HUDEP-2 (cell line): ENCODE data around the gene TAC3.
A peak's percentile ranks its signal among the peaks of the same experiment; 100 is the strongest.
"Not testable (repeated sequence)": the region's sequence is repeated elsewhere in the genome, so short reads cannot be mapped to it uniquely, and the experiment has no call there.

Experiments
- DNase-seq, 76 experiments: peaks; one replicate each; lab custom pipeline; 2025; ENCODE audit not compliant: unreplicated experiment in 76 of 76; lab: John Stamatoyannopoulos, UW

The TAC3 gene

DNA sequence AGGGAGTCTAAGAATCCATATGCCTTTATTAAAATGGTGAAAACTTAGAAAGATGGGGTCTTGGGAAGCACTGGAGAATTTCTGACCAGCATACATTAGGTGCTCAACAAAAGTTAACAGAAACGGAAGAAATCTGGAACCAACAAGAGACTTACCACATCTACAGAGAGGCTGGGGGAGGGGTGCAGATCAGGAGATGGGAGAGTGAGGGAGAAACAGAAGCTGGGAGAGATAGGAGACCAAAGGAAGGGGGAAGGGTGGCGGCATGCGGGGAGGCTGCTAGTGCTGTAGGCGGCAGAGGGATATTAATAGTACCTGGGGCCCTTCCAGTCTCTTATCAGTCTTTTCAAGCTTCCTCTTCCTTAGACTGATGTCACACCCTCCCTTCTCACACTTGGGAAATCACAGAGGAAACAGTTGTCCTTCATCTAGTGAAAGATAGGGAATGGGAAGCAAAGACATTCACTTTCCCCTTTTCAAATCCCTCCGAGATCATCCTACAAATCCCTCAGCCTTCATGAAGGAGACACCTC, 28.1 kb downstream of the TAC3 start:
- peak in 60 of 76 experiments; percentile 2 to 74 (median 43) for DNase-seq

DNA sequence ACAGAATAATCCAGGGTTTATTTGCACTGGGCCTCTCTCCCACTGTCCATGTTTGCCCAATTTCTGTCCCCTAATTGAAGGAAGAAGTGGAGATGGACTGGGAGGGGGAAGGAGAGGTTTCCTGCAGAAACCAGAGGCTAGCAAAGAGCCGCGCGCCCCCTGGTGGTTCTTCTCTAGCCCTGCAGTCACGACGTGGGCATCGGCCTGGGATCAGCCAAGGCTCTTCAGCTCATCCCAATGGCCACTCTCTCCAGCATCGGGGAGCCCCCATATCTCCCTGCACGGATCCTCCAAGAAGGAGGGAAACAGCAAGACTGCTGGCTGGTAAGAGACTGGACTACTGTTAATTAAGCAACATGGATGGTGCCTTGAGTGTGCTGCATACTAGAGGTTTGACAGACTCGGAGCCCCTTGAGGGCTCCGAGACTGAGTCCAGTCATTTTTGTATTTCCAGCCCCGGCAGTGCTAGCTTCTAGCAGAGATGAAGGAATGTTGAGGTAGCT, 28.7 kb downstream of the TAC3 start:
- DNase-seq, result peak in 63 of 76 experiments; percentile 3 to 79 (median 53)

DNA sequence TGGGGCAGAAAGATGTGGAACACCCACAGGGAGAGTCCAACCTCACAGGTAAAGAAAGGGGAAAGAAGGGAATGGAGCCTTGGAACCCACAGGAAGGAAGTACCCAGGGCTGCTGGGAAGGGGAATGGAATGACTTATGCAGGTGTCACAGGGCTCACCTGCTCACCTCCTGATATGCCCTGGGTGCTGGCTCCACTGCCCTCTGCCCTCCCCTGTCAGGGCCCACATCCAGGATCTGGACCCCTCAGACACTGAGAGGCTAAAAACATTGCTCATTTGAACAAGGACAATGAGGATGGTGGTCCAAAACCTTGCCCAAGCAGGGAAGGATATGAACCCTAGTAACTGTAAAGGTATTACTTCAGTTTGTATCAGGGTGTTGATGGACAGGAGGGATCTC, 29.3 kb downstream of the TAC3 start:
- no peak for DNase-seq

DNA sequence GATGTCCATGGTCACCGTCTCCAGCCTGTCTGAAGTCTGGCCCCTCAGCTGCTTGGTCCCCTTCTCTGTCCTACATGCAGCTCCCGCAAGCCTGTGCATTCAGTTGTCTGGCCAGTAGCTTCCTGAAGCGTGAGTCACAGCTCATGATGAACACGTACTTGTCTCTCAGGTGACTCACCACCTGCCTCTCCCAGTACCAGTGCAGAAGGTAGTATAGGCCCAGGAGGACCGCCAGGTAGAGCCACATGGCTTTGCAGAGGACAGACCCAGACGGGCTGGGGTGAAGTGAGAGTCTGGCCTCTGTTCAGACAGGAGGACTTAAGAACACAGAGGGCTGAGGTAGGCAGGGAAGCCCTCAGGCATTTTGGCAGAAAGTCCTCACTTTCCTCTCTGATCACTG, 30.6 kb downstream of the TAC3 start:
- DNase-seq, result not testable (repeated sequence)

DNA sequence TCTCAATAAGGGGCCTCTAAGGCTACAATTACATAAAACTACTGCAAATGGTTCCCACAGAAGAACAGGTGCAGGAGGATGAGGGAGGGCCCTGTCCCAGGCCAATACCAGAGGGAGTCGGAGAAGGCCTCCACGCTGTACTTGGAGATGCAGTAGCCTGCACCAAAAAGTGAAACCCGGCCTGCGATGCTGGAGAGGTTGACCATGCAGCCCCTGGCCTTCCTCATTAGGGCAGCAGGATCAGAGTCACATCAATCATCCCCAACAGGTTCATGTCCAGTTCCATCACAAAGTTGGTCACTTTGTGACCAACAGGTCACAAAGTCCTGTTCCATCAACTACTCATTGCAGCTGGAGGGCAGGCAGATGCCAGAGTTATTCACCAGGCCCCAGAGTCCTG, 32.9 kb downstream of the TAC3 start:
- DNase-seq, result no peak

DNA sequence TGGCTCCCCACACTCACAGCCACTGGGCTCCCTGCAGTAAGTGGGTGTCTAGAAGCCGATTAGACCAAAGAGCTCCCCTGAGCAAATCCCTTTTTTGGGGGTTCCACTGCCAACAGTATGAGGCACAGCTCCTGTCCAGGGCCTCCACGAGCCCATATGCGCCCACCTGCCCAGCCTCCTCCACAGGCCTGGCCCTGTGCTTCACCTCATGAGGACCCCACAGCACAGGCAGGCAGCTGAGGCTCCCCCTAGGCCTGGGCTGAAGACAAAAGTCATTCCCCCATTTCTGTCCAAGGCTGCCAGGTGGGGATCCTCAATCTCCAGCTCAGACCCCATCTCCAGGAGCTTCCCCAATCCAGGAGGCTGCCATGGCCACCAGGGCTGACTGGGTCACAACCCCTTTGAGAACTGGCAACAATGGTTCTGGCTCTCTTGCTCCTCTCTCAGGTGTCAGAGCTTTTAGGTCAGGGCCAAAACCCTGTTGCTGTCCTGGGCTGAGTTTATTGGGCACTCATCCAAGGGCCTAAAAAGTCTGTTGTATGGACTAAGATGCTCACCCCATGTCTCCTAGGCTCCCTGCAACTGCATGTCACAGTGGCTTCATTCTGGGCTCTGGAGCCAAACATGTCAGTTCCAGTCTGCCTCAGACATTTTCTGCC, 33.6 kb downstream of the TAC3 start:
- DNase-seq, result not testable (repeated sequence)

DNA sequence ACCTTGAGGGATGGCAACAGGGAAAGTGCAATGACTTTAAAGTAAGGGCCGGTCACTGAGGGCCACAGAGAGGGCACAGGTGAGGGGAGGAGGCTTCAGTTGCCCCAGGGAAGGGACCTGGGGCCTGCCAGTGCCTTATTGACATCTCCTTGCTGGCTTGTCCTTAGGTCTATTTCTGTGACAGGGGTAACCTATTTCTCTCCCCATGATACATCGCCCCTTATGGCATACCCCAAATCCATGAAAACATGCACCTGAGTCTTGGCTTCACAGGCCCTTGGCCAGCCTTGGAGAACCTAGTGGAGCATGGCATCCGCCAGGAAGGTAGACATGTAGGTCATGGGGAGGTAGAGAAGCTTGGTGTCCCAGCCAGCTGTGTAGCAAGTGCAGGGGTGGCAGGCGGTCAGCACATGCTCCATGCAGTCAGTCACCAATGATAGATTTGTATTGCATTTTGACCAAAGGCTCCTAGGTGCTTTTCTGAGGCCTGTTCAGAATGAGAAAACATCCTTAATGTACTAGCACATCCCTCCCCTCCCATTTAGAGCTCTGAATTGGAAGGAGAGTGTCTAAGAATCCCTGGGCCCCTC, 35.3 kb downstream of the TAC3 start:
- DNase-seq, result no peak

DNA sequence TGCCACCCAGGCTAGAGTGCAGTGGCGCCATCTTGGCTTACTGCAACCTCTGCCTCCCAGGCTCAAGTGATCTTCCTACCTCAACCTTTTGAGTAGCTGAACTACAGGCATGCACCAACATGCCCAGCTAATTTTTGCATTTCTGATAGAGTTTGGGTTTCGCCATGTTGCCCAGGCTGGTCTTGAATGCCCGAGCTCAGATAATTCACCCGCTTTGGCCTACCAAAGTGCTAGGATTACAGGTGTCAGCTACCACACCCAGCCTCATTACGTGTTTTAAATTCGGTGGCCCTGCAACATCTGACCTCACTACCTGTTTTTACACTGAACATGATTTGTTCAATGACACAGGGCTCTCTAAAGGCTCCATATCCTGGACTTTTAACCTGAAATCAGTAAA, 36.1 kb downstream of the TAC3 start:
- no peak for DNase-seq

DNA sequence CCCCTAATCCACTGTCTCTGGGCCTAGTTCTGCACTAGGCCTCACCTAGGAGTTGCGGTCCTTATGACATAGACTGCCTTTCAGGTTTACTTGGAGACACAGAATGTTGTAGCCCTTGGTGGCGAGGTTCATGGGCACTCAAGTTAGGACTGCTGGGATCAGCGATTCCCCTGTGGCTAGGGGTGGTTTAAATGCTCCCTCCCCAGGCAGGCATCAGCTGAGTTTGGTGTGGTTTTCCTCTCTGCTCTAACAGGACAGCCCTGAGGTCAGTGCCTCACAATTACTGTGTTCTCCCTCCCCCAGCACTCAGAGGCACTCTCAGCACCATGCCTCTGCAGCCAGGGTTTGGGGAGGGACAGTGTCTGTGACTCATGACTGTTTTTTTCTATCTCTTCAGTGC, 36.7 kb downstream of the TAC3 start:
- no peak for DNase-seq

DNA sequence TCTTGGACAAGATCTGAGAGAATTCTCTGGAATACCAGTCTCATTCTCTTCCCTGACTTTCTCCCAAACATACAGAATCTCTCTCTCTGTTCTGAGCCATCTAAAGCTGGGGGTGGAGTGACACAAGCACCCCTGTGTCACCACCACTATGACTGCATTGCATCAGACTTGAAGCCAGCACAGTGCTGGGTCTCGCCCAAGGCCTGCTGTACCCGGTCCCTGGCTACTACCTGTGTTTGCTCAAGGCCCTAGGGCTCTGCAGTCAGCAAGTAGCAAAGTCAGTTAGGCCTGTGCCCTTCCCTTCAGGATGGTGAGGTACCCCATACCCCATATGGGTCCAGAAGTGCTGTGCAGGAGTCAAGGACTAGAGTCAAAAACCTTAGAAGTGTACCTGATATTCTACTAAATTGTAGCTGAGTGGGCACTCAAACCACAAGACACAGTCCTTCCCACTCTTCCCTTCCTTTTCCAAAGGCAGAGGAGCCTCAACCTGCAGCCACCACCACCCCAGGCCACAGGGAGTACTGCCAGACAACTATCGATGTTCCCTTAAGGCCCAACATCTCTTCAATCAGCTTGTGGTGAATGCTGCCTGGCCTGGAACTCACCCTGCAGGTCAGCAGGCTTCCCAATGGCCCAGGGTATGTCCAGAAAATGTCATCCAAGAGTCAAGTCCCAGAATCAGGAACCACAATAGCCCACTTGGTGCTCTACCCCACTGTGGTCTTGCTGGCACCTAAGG, 37.8 kb downstream of the TAC3 start:
- DNase-seq, result no peak

DNA sequence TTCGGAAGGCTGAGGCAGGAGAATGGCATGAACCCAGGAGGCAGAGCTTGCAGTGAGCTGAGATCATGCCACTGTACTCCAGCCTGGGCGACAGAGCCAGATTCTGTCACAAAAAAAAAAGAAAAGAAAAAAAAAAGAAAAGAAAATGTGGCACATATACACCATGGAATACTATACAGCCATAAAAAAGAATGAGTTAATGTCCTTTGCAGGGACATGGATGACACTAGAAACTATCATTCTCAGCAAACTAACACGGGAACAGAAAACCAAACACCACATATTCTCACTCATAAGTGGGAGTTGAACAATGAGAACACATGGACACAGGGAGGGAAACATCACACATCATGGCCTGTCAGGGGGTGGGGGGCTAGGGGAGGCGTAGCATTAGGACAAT, 39.0 kb downstream of the TAC3 start:
- DNase-seq, result not testable (repeated sequence)

DNA sequence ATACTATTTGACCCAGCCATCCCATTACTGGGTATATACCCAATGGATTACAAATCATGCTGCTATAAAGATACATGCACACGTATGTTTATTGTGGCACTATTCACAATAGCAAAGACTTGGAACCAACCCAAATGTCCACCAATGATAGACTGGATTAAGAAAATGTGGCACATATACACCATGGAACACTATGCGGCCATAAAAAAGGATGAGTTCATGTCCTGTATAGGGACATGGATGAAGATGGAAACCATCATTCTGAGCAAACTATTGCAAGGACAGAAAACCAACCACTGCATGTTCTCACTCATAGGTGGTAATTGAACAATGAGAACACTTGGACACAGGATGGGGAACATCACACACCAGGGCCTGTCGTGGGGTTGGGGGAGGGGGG, 42.1 kb downstream of the TAC3 start:
- not testable (repeated sequence) for DNase-seq

DNA sequence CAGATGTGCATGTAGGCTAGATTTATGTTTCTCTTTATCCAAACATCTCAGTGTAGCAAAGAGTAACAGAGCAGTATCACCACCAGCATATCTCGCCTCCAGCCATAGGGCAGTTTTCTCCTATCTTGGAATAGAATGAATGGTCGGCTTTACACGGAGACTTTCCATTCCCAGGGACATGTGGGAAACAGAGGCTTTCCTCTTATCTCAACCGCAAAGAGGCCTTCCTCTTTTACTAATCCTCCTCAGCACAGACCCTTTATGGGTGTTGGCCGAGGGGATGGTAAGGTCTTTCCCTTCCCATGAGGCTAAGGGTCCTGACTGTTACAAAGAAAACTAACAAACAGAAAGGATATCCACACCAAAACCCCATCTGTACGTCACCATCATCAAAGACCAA, 47.4 kb downstream of the TAC3 start:
- not testable (repeated sequence) for DNase-seq

DNA sequence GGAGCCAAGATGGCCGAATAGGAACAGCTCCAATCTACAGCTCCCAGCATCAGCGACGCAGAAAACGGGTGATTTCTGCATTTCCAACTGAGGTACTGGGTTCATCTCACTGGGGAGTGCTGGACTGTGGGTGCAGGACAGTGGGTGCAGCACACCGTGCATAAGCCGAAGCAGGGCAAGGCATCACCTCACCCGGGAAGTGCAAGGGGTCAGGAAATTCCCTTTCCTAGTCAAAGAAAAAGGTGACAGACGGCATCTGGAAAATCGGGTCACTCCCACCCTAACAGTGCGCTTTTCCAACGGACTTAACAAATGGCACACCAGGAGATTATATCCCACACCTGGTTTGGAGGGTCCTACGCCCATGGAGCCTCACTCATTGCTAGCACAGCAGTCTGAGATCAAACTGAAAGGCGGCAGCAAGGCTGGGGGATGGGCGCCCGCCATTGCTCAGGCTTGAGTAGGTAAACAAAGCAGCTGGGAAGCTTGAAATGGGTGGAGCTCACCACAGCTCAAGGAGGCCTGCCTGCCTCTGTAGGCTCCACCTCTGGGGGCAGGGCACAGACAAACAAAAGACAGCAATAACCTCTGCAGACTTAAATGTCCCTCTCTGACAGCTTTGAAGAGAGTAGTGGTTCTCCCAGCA, 50.2 kb downstream of the TAC3 start:
- DNase-seq, result not testable (repeated sequence)

DNA sequence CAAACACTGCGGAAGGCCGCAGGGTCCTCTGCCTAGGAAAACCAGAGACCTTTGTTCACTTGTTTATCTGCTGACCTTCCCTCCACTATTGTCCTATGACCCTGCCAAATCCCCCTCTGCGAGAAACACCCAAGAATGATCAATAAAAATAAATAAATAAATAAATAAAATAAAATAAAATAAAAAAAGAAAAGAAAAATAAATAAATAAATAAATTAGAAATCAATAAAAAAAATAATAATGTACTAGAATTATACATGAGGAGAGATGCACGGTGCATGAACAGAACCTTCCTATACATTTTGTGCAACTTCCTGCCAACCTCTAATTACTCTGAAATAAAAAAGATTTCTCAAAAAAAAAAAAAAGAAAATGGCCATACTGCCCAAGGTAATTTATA, 51.2 kb downstream of the TAC3 start:
- not testable (repeated sequence) for DNase-seq

DNA sequence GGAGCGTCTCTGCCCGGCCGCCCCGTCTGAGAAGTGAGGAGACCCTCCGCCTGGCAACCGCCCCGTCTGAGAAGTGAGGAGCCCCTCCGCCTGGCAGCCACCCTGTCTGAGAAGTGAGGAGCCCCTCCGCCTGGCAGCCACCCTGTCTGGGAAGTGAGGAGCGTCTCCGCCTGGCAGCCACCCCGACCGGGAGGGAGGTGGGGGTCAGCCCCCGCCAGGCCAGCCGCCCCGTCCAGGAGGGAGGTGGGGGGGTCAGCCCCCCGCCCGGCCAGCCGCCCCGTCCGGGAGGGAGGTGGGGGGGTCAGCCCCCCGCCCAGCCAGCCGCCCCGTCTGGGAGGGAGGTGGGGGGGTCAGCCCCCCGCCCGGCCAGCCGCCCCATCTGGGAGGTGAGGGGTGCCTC, 52.8 kb downstream of the TAC3 start:
- DNase-seq, result not testable (repeated sequence)

DNA sequence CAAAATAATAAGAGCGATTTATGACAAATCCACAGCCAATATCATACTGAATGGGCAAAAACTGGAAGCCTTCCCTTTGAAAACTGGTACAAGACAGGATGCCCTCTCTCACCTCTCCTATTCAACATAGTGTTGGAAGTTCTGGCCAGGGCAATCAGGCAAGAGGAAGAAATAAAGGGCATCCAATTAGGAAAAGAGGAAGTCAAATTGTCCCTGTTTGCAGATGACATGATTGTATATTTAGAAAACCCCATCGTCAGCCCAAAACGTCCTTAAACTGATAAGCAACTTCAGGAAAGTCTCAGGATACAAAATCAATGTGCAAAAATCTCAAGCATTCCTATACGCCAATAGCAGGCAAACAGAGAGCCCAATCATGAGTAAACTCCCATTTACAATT, 54.1 kb downstream of the TAC3 start:
- DNase-seq, result not testable (repeated sequence)
